ENCODE measurements around the gene CMTM5. TPM values are rescaled to one million over a fixed set of nuclear protein-coding genes. Genes with fewer than 3 reads are reported as not detected.

CMTM5 gene
- total RNA-seq, 4 donors from 2014 or later, result 0.76 TPM; not detected in 3

DNA sequence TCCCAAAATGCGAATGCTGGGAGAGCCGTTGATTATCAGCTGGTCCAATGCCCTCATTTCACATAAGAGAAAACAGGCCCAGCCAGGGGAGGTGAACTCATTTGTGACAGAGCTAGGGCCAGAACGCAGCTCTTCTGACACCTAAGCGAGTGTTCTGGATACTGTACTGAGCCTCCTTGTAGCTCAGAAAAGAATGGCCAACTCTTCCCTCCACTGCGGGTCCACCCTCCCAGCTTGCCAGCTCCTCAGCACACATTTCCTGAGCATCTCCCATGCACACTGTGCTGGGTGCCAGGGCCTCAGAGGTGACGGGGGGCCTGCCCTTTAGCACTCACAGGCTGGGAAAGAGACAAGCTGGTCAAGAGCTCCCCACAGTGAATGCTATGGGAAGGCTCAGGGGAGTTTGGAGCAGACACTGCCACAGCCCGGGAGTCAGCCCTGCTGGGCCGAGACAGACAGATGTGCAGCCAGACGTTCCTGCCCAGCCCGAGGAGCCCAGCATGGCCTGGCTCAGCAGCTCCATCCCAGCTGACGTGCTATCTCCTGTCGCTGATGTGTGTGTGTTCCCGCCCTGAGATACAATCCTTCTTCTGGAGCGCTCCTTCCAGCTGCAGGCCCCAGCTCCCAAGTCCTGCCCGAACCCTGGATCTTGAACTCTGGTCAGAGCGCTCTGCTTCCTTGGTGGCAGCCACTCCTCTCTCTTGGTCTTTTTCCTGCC is 3.5 kb downstream of the CMTM5 start:
- Histone ChIP-seq H3K4me3 (no peak overlapping the region), H3K9me3 (no peaks in the 10 kb centered on the region), H3K27ac (no peak overlapping the region), H3K27me3 (peaks cover 7% of the 10 kb centered on the region), H3K4me1 (peaks cover 12% of the 10 kb centered on the region), H3K36me3 (no peaks in the 10 kb centered on the region)
- no peak for DNase-seq (ENCODE audit: low spot score in 2 of 2)
- no peak for TF ChIP-seq POLR2A (IDR thresholded peaks at IDR 0.05)
- no peak for TF ChIP-seq EP300 (IDR thresholded peaks at IDR 0.05)
- TF ChIP-seq, protein P1, sequence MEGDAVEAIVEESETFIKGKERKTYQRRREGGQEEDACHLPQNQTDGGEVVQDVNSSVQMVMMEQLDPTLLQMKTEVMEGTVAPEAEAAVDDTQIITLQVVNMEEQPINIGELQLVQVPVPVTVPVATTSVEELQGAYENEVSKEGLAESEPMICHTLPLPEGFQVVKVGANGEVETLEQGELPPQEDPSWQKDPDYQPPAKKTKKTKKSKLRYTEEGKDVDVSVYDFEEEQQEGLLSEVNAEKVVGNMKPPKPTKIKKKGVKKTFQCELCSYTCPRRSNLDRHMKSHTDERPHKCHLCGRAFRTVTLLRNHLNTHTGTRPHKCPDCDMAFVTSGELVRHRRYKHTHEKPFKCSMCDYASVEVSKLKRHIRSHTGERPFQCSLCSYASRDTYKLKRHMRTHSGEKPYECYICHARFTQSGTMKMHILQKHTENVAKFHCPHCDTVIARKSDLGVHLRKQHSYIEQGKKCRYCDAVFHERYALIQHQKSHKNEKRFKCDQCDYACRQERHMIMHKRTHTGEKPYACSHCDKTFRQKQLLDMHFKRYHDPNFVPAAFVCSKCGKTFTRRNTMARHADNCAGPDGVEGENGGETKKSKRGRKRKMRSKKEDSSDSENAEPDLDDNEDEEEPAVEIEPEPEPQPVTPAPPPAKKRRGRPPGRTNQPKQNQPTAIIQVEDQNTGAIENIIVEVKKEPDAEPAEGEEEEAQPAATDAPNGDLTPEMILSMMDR (IDR thresholded peaks at IDR 0.05), result no peak
- no peak for TF ChIP-seq POLR2AphosphoS5 (IDR thresholded peaks at IDR 0.05)
- 56% methylated on average over 9 of the region's 16 CpGs for WGBS

DNA sequence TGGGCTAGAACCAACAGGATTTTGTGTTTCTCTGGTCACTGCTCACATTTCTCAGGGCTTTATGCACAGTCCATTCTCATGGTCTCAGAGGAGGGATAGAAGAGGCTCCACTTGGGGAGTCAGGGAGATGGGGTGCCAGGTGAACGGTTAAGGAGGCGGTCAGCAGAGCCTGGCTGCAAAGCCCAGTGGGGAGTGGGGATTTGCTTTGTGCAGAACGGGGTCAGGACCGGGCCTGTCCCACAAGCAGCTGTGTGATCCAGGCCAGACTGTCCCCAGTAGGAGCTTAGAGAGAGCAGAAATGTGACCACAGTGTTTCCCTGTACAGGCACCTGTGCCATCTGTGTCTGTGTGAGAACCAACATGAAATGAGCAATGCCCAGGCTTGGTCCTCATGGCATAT is 4.1 kb downstream of the CMTM5 start:
- Histone ChIP-seq H3K9me3 (no peaks in the 10 kb centered on the region), H3K4me1 (peaks cover 12% of the 10 kb centered on the region), H3K27me3 (peaks cover 7% of the 10 kb centered on the region), H3K36me3 (no peaks in the 10 kb centered on the region), H3K27ac (no peak overlapping the region), H3K4me3 (no peak overlapping the region)
- TF ChIP-seq POLR2AphosphoS5 (IDR thresholded peaks at IDR 0.05) (no peak), POLR2A (IDR thresholded peaks at IDR 0.05) (no peak), EP300 (IDR thresholded peaks at IDR 0.05) (no peak)
- TF ChIP-seq, protein P1 (IDR thresholded peaks at IDR 0.05), result no peak
- DNase-seq (ENCODE audit: low spot score in 2 of 2), result no peak
- 95% methylated on average over 4 of the region's 4 CpGs for WGBS

DNA sequence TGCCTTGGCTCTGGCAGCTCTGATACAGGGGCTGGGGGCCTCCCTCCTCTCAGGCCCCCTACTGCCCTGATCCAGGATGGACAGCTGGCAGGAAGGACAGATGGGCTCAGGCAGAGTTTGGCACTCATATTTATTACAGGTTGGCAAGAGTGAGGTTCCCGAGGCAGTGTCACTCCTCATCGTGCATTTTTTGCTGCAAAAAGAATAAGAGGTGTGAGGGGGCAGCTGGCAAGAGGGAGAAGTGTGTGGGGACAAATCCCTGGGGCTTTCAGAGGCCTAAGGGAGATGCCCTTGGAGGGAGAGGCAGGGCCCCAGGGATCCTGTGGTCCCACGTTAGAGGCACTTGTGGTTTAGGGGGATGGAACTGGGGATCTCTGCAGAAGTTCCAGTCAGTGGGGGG is 5.0 kb downstream of the CMTM5 start:
- Histone ChIP-seq H3K4me1 (peaks cover 12% of the 10 kb centered on the region), H3K9me3 (no peaks in the 10 kb centered on the region), H3K36me3 (no peaks in the 10 kb centered on the region), H3K4me3 (no peak overlapping the region), H3K27ac (no peak overlapping the region), H3K27me3 (peaks cover 7% of the 10 kb centered on the region)
- WGBS, result 51% methylated on average over 3 of the region's 3 CpGs
- no peak for TF ChIP-seq EP300 (IDR thresholded peaks at IDR 0.05)
- no peak for TF ChIP-seq POLR2AphosphoS5 (IDR thresholded peaks at IDR 0.05)
- TF ChIP-seq, protein P1 (IDR thresholded peaks at IDR 0.05), result no peak
- no peak for TF ChIP-seq POLR2A (IDR thresholded peaks at IDR 0.05)
- DNase-seq (ENCODE audit: low spot score in 2 of 2), result no peak

DNA sequence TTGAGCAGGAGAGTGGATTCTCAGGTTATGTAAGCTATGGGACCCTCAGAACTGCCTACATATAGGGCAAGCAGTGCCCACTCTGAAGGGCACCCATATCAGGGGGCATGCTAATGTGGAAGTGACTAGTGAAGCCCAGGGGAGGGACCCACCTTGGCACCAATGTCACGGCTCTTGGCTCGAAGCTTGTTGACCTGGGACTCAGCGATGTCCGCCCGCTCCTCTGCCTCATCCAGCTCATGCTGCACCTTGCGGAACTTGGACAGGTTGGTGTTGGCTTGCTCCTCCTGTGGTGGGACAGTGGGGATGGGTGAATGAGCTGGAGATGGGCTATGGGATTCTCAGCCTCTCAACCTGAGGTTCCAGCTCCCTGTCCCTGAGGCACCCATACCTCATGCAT is 5.4 kb downstream of the CMTM5 start:
- Histone ChIP-seq H3K4me1 (peaks cover 12% of the 10 kb centered on the region), H3K4me3 (no peak overlapping the region), H3K27me3 (peaks cover 7% of the 10 kb centered on the region), H3K9me3 (no peaks in the 10 kb centered on the region), H3K27ac (no peak overlapping the region), H3K36me3 (no peaks in the 10 kb centered on the region)
- WGBS, result 80% methylated on average over 1 of the region's 6 CpGs
- DNase-seq (ENCODE audit: low spot score in 2 of 2), result no peak
- TF ChIP-seq POLR2AphosphoS5 (IDR thresholded peaks at IDR 0.05), result no peak
- TF ChIP-seq POLR2A (IDR thresholded peaks at IDR 0.05), result no peak
- TF ChIP-seq, protein P1 (IDR thresholded peaks at IDR 0.05), result no peak
- TF ChIP-seq EP300 (IDR thresholded peaks at IDR 0.05), result no peak

DNA sequence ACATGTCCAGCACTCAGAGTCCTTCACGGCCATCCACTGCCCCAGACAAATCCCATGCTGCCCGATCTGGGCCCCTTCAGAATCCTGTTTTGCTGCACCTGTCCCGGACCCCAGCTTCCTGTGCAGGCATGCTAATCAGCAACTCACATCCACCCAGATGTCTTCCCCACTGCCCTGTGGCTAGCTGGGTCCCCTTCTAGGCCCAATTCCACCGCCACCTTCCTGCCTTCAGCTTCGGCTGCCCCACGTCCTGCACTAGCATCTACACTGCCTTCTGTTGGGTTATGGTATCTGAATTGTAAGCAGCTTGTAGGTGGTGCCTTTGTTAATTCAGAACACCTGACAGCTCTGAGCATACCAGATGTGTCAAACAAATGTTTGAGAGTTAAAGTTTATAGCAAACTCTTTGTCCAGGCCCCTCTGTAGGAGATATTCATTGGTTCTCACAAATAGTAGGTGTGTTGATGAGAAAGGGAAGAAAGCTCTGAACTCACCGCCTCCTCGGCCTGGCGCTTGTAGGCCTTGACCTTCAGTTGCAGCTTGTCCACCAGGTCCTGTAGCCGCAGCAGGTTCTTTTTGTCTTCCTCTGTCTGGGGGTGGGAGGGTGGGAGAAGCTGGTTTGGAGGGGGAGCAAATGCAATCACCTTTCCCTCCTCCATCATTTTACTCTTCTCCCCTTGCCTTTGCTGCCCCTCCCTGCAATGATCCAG is 6.0 kb downstream of the CMTM5 start:
- DNase-seq (ENCODE audit: low spot score in 2 of 2), result no peak
- no peak overlapping the region for H3K4me3 ChIP-seq
- H3K4me1 ChIP-seq, result peaks cover 12% of the 10 kb centered on the region
- peaks cover 7% of the 10 kb centered on the region for H3K27me3 ChIP-seq
- H3K36me3 ChIP-seq, result no peaks in the 10 kb centered on the region
- H3K9me3 ChIP-seq, result no peaks in the 10 kb centered on the region
- 68% methylated on average over 10 of the region's 10 CpGs for WGBS
- no peak overlapping the region for H3K27ac ChIP-seq
- TF ChIP-seq POLR2A (IDR thresholded peaks at IDR 0.05), result no peak
- TF ChIP-seq EP300 (IDR thresholded peaks at IDR 0.05), result no peak
- TF ChIP-seq, protein P1 (IDR thresholded peaks at IDR 0.05), result no peak
- TF ChIP-seq POLR2AphosphoS5 (IDR thresholded peaks at IDR 0.05), result no peak
